HepG2 (cell line): ENCODE measurements around the gene SEC14L5. TPM values are rescaled to one million over a fixed set of nuclear protein-coding genes. Genes with fewer than 3 reads are reported as not detected.

ENCODE experiments used
- CBFB ChIP-seq: sonication (generic); formaldehyde crosslinking; IDR thresholded peaks from 2 replicates; pipeline ENCODE4 v1.4.0; 2020; ENCODE audit warnings: missing genetic modification reagents
- CREB1 ChIP-seq, 2 experiments: fragments of 450-650 bp in 1 of 2; IDR thresholded peaks; 2 replicates each; pipeline ENCODE4 v1.6.1; 2016 to 2017; ENCODE audit warnings: control low read depth in 1 of 2, mild to moderate bottlenecking in 1 of 2, missing compliant biosample characterization in 1 of 2, missing genetic modification characterization in 1 of 2
- HNRNPLL ChIP-seq: fragments of 200-400 bp; formaldehyde crosslinking; IDR thresholded peaks from 2 replicates; pipeline ENCODE4 v1.6.1; 2017; ENCODE audit warnings: mild to moderate bottlenecking, low read depth, low read length; ENCODE audit not compliant: poor library complexity, severe bottlenecking
- HOXD1 ChIP-seq: sonication (generic); formaldehyde crosslinking; IDR thresholded peaks from 2 replicates; pipeline ENCODE4 v1.5.0; 2020; ENCODE audit warnings: missing genetic modification reagents
- MED13 ChIP-seq: sonication (generic); formaldehyde crosslinking; IDR thresholded peaks from 2 replicates; pipeline ENCODE4 v1.5.0; 2020; ENCODE audit warnings: missing genetic modification reagents
- MYNN ChIP-seq: sonication (generic); formaldehyde crosslinking; IDR thresholded peaks from 2 replicates; pipeline ENCODE4 v1.4.0; 2020; ENCODE audit warnings: mild to moderate bottlenecking, low read depth, missing genetic modification reagents
- POLR2A ChIP-seq, 2 experiments: IDR thresholded peaks; 2 replicates each; pipeline ENCODE4 v1.6.1; 2011; ENCODE audit warnings: low read depth in 2 of 2, low read length in 2 of 2, mild to moderate bottlenecking in 1 of 2, moderate library complexity in 1 of 2; ENCODE audit not compliant: insufficient read depth in 1 of 2
- RAD51 ChIP-seq: fragments of 450-650 bp; IDR thresholded peaks from 2 replicates; pipeline ENCODE4 v1.6.1; 2016; ENCODE audit warnings: borderline replicate concordance
- XRCC5 ChIP-seq: fragments of 200-400 bp; formaldehyde crosslinking; optimal IDR thresholded peaks from 2 replicates; pipeline ENCODE3; 2017; ENCODE audit warnings: mild to moderate bottlenecking, low read length
- ZIK1 ChIP-seq: sonication (generic); formaldehyde crosslinking; IDR thresholded peaks from 2 replicates; pipeline ENCODE4 v1.5.0; 2020; ENCODE audit warnings: mild to moderate bottlenecking, low read depth, missing genetic modification reagents, borderline replicate concordance
- ZNF432 ChIP-seq: sonication (generic); formaldehyde crosslinking; IDR thresholded peaks from 2 replicates; pipeline ENCODE4 v1.5.0; 2020; ENCODE audit warnings: missing genetic modification reagents, mild to moderate bottlenecking, borderline replicate concordance
- ZNF496 ChIP-seq: sonication (generic); formaldehyde crosslinking; IDR thresholded peaks from 2 replicates; pipeline ENCODE4 v1.8.1; 2023; ENCODE audit warnings: mild to moderate bottlenecking, moderate library complexity, missing genetic modification reagents; ENCODE audit not compliant: insufficient replicate concordance
- ZNF83 ChIP-seq: sonication (generic); formaldehyde crosslinking; IDR thresholded peaks from 2 replicates; pipeline ENCODE4 v1.4.0; 2020; ENCODE audit warnings: missing genetic modification reagents, mild to moderate bottlenecking, borderline replicate concordance
- ZNF850 ChIP-seq: sonication (generic); formaldehyde crosslinking; conservative IDR thresholded peaks from 2 replicates; pipeline ENCODE4 v1.9.0; 2021; ENCODE audit warnings: mild to moderate bottlenecking, missing genetic modification reagents
- polyA plus RNA-seq, 8 experiments: library from polyadenylated mRNA; depleted of rRNA in 3 of 8; stranded (reverse) in 7 of 8; unstranded in 1 of 8; fragments of >200 nt; fragmentation: Illumina TruSeq in 4 of 8; extraction: Trizol in 4 of 8; gene quantifications; 2 replicates each; pipeline versions ENCODE4 v1.2.1 to v1.2.3, GENCODE V29; 2011 to 2016; ENCODE audit warnings: low read depth in 4 of 8, missing spikeins in 1 of 8, mixed read lengths in 1 of 8; ENCODE audit not compliant: insufficient read depth in 1 of 8
- total RNA-seq, 5 experiments: library from RNA; depleted of rRNA; stranded (reverse); fragments of >200 nt; fragmentation: Illumina TruSeq; extraction: Trizol; gene quantifications; 2 replicates each; pipeline ENCODE4 v1.2.3, GENCODE V29; 2016; ENCODE audit warnings: low read depth in 1 of 5
- TF ChIP-seq, protein P1 (sequence below): sonication (generic); formaldehyde crosslinking; conservative IDR thresholded peaks from 2 replicates; pipeline ENCODE4 v1.4.0; 2020; ENCODE audit warnings: missing genetic modification reagents

Gene SEC14L5
- total and polyA plus RNA-seq, 2 of the 13 experiments (the other 11 are each of a cell fraction or from before 2014, with no cell fraction given), result 0.40 to 0.42 TPM

- TF ChIP-seq ZNF432 (CRISPR knock-in tag) (no peak), HNRNPLL (peak; percentile 49), ZNF83 (CRISPR knock-in tag) (peak; percentile 64; the same call in 1 of the 2 replicates), HOXD1 (no peak), RAD51 (no peak), MYNN (CRISPR knock-in tag) (no peak), MED13 (no peak), POLR2A (IDR thresholded peaks at IDR 0.05; ENCODE audit: insufficient read depth in 1 of 2, low read depth in 2 of 2, low read length in 2 of 2) (peak in 1 of 2 experiments; percentile 56; a peak in 2 of 4 replicates), CREB1 (IDR thresholded peaks at IDR 0.05) (peak; percentile 65), CREB1 (CRISPR knock-in tag; IDR thresholded peaks at IDR 0.05) (peak; percentile 60), ZIK1 (CRISPR knock-in tag) (no peak; the same call in 1 of the 2 replicates), ZNF850 (no peak), XRCC5 (peak; percentile 67), CBFB (CRISPR knock-in tag) (peak; percentile 20; the same call in 1 of the 2 replicates), ZNF496 (CRISPR knock-in tag) (no peak)
- TF ChIP-seq, protein P1, sequence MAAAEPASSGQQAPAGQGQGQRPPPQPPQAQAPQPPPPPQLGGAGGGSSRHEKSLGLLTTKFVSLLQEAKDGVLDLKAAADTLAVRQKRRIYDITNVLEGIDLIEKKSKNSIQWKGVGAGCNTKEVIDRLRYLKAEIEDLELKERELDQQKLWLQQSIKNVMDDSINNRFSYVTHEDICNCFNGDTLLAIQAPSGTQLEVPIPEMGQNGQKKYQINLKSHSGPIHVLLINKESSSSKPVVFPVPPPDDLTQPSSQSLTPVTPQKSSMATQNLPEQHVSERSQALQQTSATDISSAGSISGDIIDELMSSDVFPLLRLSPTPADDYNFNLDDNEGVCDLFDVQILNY (CRISPR knock-in tag), result no peak
Observed at GRCh38 chr16:4944333-4945281, 13.5 kb upstream of the SEC14L5 start (continued).
